ENCODE data around the gene ZNF593OS. TPM values are rescaled to one million over a fixed set of nuclear protein-coding genes. Genes with fewer than 3 reads are reported as not detected.

Gene ZNF593OS
- polyA plus RNA-seq, 1 donor from 2014 or later: not detected

DNA sequence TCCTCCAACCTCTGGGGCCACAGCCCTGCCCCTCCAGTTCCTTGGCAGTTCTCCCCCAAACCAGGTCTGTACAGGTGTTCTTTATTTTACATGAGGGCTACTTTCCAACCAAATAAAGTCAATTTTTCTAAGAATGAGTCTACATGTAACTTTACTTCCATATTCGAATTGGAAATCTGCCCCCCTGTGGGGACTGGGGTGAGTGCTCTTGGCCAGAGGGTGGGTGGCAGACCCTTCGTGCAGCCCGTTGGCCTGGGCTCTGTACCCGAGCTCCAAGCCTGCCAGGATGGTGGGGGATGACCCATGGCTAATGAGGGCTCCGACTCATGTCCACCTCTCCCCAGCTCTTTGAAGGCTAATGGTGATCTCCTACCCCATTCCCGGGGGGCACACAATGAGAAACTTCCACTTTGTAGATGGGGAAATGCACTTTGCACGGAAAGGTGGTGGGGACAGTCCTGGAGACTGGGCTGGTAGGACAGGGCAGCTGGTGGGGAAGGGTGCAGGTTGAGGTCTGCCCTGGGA, 18.2 kb upstream of the ZNF593OS start:
- H3F3A ChIP-seq (ENCODE audit: insufficient read depth, low read length, poor library complexity, severe bottlenecking): no peaks in the 10 kb centered on the region
- H3K9ac ChIP-seq (ENCODE audit: low read length): no peak overlapping the region
- H3K36me3 ChIP-seq (ENCODE audit: insufficient read depth, low read length): no peaks in the 10 kb centered on the region
- H3K9me2 ChIP-seq (ENCODE audit: insufficient read depth, low read length): no peaks in the 10 kb centered on the region
- H3K27me3 ChIP-seq (ENCODE audit: insufficient read depth, low read depth, low read length): no peaks in the 10 kb centered on the region
- no peak overlapping the region for H3K27ac ChIP-seq (ENCODE audit: low read length)
- H4K20me1 ChIP-seq (ENCODE audit: insufficient read depth): no peaks in the 10 kb centered on the region
- no peak overlapping the region for H3K4me3 ChIP-seq (ENCODE audit: low read length)
- H3K4me2 ChIP-seq (ENCODE audit: low read length): no peak overlapping the region
- TF ChIP-seq MXI1 (conservative IDR thresholded peaks at IDR 0.05; ENCODE audit: poor library complexity, severe bottlenecking): no peak
- no peak for TF ChIP-seq TAF1 (IDR thresholded peaks at IDR 0.05; ENCODE audit: low read depth)
- TF ChIP-seq SMC3 (conservative IDR thresholded peaks at IDR 0.05; ENCODE audit: poor library complexity): no peak
- no peak for TF ChIP-seq EZH2 (IDR thresholded peaks at IDR 0.05; ENCODE audit: borderline replicate concordance, insufficient read depth, low read length, poor library complexity, severe bottlenecking)
- TF ChIP-seq RAD21 (conservative IDR thresholded peaks at IDR 0.05): no peak
- no peak for TF ChIP-seq CTCF (IDR thresholded peaks at IDR 0.05; ENCODE audit: poor library complexity, severe bottlenecking)
- TF ChIP-seq EP300 (conservative IDR thresholded peaks at IDR 0.05; ENCODE audit: poor library complexity, severe bottlenecking): no peak
- TF ChIP-seq REST (IDR thresholded peaks at IDR 0.05; ENCODE audit: borderline replicate concordance): no peak
- TF ChIP-seq POLR2AphosphoS5 (IDR thresholded peaks at IDR 0.05): no peak
- no peak overlapping the region for H2AFZ ChIP-seq (ENCODE audit: low read depth, low read length)
- H3K9me3 ChIP-seq (ENCODE audit: low read length): no peaks in the 10 kb centered on the region
- H3K79me2 ChIP-seq (replicated peaks; ENCODE audit: insufficient read depth, low read length): no peaks in the 10 kb centered on the region

DNA sequence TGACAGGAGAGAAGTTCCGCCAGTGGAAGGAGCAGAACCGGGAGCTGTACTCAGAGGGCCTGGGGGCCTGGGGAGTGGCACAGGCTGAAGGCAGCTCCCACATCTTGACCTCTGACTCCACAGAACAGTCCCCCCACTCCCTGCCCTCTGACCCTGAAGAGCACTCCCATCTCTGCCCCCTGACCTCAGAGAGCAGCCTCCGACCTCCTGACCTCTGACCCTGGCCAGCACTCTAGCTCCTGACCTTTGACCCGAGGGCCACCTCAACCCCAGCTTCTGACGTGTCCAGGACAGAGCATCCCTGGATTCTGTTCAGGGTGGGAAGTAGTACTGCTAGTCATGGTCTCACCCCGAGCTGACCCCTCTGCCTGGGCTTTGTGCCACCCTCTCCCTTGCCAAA, 17.7 kb upstream of the ZNF593OS start:
- Histone ChIP-seq H3K9me3 (ENCODE audit: low read length) (no peaks in the 10 kb centered on the region), H4K20me1 (ENCODE audit: insufficient read depth) (no peaks in the 10 kb centered on the region), H3K9me2 (ENCODE audit: insufficient read depth, low read length) (no peaks in the 10 kb centered on the region), H3F3A (ENCODE audit: insufficient read depth, low read length, poor library complexity, severe bottlenecking) (no peaks in the 10 kb centered on the region), H2AFZ (ENCODE audit: low read depth, low read length) (no peak overlapping the region), H3K79me2 (replicated peaks; ENCODE audit: insufficient read depth, low read length) (no peaks in the 10 kb centered on the region), H3K9ac (ENCODE audit: low read length) (no peak overlapping the region), H3K4me3 (ENCODE audit: low read length) (no peak overlapping the region), H3K4me2 (ENCODE audit: low read length) (no peak overlapping the region), H3K36me3 (ENCODE audit: insufficient read depth, low read length) (no peaks in the 10 kb centered on the region), H3K27me3 (ENCODE audit: insufficient read depth, low read depth, low read length) (no peaks in the 10 kb centered on the region), H3K27ac (ENCODE audit: low read length) (no peak overlapping the region)
- TF ChIP-seq EP300 (conservative IDR thresholded peaks at IDR 0.05; ENCODE audit: poor library complexity, severe bottlenecking) (no peak), CTCF (IDR thresholded peaks at IDR 0.05; ENCODE audit: poor library complexity, severe bottlenecking) (no peak), POLR2AphosphoS5 (IDR thresholded peaks at IDR 0.05) (no peak), RAD21 (conservative IDR thresholded peaks at IDR 0.05) (no peak)

Measured in neural cell (in vitro differentiated cells).